HG03565 (cell line): ENCODE measurements around the gene NDUFAF8.

Source experiments
- ATAC-seq: cut with Tn5 transposase; IDR thresholded peaks from one replicate; pipeline ENCODE4 v1.9.1; 2021; ENCODE audit warnings: mild to moderate bottlenecking, moderate library complexity; ENCODE audit not compliant: unreplicated experiment

The NDUFAF8 gene

GRCh38 chr17:81267390-81268067 is 28.4 kb downstream of the NDUFAF8 start:
- no peak for ATAC-seq

- no peak for ATAC-seq
Observed at GRCh38 chr17:81270279-81270678, 31.2 kb downstream of the NDUFAF8 start.

- ATAC-seq: no peak
Observed at GRCh38 chr17:81271226-81271625, 32.1 kb downstream of the NDUFAF8 start.

DNA sequence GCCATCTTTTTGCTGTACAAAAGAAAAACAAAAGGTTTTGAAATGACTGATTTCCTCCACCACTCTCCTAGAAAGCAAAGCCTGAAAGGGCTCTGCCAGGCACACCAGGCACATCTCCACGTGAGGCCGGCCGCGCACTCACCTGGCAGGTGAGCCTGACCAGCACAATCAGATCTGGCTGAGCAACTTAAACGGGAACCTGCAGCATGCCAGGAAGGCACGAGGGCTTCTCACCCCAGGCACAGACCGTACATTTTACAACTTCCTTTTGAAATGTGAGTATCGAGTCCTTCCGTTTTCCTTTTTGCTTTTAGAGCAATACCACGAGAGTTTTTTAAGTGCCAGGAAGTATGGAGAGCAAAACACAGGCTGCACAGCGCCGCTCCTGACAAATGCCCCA is 33.5 kb downstream of the NDUFAF8 start:
- no peak for ATAC-seq

DNA sequence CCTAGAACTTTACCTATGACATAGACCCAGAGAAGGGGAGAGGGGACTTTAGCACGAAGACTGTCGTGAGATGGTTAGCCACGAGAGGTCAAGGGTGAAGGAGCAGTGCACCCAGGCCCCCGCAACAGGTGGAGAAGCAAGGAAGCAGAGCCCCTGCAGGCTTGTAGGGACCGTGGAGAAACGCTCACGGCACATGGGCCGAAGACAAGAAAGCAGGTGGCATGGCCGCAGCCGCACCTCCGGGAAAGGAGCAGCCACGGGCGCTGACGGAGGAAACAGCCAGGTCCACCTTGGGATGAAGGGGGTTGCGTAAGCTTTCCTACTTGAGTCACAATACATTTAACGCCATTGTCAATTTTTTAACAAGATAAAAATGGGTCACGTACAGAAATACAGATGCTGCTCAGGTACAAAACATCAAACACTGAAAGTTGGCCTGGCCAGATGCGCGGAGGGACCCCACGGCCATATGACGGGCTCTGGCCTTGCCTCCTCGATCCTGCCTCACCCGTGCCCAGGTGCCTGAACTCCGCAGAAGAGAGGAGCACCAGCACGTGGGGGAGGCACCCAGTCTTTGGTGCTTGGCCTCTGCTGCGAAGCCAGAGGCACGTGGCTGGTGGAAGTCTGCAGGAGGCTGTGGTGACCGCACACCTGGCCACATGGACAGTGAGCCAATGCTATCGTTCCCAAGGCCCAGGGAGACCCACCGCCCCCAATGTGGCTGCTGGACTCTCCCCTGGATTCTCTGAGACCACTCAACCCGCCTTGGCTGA is 34.8 kb downstream of the NDUFAF8 start:
- no peak for ATAC-seq

DNA sequence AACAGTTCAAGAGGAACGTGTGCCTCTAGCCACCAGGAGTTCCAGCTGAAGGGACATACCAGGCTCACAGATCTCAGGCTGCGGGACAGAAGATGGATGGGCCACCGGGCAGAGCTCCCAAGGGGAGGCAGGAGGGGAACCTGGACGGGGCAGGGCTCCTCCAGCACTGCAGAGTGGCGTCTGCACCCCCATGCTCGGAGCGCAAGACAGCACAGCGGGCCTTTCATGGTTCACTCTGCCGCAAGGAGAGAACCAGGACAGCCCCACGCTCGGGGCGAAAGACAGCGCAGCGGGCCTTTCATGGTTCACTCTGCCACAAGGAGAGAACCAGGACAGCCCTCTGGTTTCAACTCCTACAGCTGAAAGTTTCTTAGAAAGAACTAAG is 35.3 kb downstream of the NDUFAF8 start:
- ATAC-seq: no peak

GRCh38 chr17:81276781-81277180 is 37.7 kb downstream of the NDUFAF8 start:
- no peak for ATAC-seq

DNA sequence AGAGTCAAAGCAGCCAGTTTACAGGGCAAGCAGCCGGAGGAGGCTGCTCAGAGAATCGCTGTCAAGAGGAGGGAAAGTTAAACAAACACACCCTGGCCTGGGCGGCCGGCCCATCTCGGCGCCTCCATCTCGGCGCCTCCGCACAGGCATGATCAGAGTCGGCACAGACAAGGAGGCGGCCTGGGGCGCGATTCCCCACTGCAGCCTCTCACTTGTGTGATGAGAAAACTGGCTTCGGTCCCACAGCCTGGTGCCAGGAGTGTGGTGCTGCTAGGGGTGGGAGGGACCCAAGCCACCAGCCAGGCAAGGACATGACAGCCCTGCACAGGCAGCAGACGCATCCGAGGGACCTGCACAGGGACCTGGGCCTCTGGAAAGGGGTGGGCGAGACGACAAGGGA is 38.3 kb downstream of the NDUFAF8 start:
- no peak for ATAC-seq

DNA sequence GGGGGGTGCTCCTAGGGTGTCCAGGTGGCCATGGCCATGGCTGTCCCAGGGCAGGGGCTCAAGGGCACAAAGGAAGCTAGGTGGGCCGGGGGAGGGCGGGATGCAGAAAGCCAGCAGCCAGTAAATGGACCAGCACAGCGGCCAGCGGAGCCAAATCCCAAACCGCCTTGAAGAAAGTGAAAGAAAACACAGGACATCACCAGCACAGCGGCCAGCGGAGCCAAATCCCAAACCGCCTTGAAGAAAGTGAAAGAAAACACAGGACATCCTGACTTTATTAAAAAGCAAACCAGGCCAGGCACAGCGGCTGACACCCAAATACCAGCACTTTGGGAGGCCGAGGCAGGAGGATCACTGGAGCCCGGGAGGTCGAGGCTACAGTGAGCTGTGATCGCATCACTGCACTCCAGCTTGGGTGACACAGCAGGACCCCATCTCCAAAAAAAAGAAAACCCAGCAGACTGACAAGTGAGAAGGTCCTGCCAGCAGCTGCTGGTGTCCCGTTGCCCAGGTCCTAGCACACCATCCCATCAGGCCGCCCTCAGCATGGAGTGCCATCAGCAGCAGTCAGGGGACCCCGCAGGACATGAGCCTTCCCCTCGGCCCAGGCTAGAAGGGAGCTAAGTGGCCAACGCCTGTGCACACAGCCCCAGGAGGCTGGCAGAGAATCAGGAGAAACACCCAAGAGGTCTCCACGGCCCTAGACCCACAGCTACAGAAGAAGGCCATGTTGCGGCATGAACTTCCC is 39.0 kb downstream of the NDUFAF8 start:
- ATAC-seq: no peak

GRCh38 chr17:81278831-81279230 is 39.7 kb downstream of the NDUFAF8 start:
- no peak for ATAC-seq

- no peak for ATAC-seq
Observed at GRCh38 chr17:81279278-81280275, 40.5 kb downstream of the NDUFAF8 start.

GRCh38 chr17:81280571-81280970 is 41.5 kb downstream of the NDUFAF8 start:
- no peak for ATAC-seq

GRCh38 chr17:81282141-81282540 is 43.0 kb downstream of the NDUFAF8 start:
- ATAC-seq: no peak

DNA sequence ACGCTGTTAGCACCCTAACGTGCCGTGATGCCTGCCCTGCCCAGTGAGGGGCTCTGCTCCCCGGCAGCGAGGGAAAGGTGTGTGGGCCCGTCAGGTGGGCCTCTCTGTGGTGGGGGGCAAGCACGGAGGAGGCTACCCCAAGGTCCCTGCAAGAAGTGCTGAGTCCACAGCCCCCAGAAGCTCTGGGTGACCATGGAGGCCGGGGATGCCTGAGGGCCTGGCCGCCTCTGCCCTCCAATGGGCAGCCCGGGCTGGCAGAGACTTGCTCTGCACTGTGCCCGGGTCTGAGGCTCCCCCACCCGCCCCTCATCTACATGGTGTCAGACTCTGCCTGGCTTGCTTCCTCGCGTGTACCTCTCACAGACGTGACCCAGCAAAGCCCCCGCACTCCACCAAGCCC is 43.8 kb downstream of the NDUFAF8 start:
- ATAC-seq: no peak

DNA sequence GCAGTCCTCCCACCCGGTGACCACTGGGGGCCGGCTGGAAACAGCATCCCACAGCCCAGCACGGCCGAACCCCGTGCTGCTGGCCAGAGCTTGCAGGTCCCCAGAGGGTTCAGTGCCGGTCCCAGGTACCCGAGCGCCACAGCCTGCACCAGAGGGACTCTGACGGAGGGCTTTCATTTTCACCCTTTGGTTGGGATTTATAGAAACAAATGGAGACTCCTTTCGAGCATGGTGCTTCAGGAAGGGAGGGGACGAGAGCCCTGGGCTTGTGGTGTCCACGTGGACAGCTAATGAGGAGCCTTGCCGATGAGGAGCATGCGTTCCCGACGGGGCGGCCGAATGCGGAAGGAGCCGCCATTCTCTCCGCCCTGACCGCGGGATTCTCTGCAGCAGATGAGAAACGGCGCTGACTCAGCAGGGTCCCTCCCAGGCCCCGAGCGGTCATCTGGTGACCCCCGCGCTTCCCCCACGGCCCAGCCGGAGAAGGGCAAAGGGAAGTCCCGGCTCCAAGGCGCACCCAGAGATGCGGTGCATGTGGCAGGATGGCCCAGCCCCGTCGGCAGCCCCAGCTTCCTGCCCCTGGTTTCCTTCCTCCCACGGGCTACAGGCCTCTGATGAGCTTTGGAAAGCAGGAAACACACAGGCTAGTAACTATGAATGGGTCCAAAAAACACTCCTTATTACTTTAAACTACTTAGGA is 46.2 kb downstream of the NDUFAF8 start:
- ATAC-seq: no peak

- ATAC-seq: no peak
Observed at GRCh38 chr17:81285894-81286293, 46.8 kb downstream of the NDUFAF8 start.

GRCh38 chr17:81286491-81287145 is 47.5 kb downstream of the NDUFAF8 start:
- ATAC-seq: no peak

GRCh38 chr17:81287152-81287551 is 48.0 kb downstream of the NDUFAF8 start:
- ATAC-seq: no peak

DNA sequence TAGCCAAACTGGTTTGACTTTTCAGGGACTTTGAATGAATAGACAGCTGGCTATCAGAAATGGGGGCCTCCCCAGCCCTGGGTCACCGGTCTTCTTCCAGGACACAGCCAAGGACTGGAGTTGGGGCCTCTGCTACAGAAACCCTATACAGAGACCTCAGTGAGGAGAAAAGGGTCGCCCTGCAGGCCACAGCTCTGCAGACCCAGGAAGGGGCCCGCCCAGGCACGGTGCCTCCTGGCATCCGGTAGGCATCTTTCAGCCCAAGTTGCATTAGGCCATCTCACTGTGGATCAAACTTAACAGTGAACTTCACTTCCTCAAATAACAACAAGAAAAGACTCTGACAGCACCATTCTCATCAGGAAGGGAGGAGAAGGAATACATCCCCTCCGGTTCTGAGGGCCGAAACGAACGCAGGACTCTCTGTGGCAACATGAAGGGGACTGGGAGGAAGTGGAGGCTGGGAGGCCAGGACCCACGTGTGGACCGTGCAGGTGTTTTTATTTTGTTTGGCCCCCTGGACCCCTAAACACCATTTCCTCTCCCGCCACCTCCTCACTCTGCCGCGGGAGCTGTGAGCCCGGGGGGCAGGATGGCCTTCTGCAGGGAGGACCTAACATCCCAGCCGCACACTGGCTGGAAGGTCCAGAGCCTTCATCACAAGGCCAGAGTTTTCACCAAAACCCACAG is 48.8 kb downstream of the NDUFAF8 start:
- no peak for ATAC-seq
